GM21390 (cell line): ENCODE data around the gene TRPM1.

Experiments used
- ATAC-seq: cut with Tn5 transposase; IDR thresholded peaks from one replicate; pipeline ENCODE4 v1.9.1; 2021; ENCODE audit not compliant: unreplicated experiment

TRPM1 gene

DNA sequence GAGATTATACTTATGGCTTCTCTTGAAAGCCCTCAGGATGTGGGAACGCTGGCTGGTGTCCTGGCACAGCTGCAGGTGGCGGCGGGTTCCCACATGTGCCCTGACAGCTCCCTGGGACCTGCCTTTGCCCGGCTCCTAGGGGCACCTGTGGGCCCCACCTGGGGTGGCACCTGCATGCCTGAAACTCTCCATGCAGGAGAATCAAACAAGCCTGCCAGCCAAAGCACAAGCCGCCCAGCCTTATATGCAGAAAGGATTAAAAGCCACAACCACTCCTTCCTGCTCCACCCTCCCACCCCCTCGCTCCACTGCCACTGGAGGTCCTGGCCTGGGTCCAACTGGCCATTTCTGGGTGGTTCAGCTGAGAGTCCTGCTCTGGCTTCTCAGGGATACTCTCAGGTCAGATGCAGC, 18.1 kb downstream of the TRPM1 start:
- ATAC-seq: no peak

- no peak for ATAC-seq
Measured at GRCh38 chr15:31082771-31083369, 18.7 kb downstream of the TRPM1 start.

DNA sequence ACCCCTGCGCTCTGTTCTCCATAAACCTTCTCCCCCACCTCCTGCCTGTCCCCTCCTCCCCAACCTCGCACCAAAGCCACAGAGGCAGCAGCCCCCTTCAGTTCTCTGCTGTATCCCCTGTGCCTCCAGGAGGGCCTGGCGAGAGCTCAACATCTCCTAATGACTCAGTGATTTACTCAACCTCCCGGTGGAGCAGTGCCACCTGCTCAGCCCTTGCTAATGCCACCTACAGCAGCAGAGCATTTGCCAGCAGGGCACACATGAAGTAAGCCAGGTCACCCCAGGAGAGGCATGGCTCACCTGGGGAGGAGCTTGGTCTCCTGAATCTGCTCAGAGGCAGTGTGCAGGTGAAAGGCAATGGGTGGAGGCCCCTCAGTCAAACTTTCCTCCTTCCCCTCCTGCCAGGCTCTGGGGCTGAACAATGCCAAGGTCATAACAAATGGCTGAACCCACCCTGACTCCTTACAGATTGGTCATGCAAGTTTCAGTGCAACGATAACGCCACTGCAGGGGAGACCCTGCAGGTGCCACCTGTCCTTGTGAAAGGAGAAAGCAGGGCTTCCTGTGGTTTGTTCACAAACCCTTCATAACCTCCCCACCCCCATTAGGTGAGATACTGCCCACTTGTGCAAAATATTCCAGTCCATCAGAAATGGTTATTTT, 19.8 kb downstream of the TRPM1 start:
- ATAC-seq: no peak

- ATAC-seq: no peak
Measured at GRCh38 chr15:31081056-31081455, 20.5 kb downstream of the TRPM1 start.

DNA sequence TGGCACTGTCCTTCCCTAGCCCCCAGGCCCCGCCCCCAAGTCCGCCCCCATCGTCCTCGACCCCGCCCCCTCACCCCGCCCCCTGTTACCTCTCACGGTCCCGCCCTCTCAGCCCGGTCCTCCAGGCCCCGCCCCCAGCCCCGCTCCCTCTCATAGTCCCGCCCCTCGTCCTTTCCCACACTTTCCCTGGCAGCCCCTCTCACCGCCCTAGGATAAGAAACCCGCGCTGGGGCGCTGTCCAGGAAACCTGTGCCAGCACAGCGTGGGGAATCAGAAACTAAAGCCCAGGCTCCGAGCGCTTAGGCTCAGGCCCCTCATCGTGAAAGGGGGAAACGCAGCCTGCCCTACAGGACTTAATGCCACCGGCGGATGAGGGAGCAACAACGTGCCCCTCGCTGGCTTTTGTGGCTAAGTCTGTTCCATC, 20.9 kb downstream of the TRPM1 start:
- ATAC-seq: no peak

DNA sequence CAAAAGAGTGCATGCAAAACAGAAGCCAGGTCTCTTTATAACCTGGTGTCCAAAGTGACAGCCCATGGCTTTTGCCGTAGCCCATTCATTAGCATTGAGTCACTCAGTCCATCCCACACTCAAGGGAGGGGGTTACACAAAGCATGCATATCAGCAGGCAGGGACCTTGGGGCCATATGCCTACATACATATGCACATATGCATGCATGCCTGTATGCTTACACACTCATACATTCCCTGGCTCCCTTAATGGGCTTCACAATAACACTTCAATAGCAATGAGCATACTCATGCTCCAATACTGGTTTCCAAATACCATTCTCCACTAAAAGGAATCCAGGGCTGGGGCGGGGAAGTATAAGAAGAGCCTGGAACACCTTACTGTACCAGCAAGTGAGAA, 22.0 kb downstream of the TRPM1 start:
- ATAC-seq: no peak

DNA sequence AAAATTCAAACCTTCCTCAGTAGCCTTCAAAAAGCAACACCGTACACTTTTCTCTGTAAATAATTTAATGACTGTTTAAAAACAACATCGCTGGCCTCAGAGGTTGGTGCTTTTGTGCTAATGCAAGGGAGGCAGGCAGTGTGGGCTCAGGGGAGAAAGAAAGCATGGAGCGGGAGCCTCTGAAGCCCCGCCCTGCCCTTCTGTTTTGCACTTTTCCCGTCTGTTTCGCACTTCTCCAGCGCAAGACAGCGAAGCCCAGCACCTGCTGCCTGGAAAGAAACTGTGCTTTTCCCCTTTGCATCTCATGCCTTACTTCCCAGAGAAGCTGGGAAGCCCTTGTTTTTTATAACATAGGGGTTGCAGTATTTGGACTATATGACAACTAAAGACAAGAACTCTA, 23.1 kb downstream of the TRPM1 start:
- ATAC-seq: no peak

GRCh38 chr15:31077941-31078340, 23.6 kb downstream of the TRPM1 start:
- ATAC-seq: no peak

DNA sequence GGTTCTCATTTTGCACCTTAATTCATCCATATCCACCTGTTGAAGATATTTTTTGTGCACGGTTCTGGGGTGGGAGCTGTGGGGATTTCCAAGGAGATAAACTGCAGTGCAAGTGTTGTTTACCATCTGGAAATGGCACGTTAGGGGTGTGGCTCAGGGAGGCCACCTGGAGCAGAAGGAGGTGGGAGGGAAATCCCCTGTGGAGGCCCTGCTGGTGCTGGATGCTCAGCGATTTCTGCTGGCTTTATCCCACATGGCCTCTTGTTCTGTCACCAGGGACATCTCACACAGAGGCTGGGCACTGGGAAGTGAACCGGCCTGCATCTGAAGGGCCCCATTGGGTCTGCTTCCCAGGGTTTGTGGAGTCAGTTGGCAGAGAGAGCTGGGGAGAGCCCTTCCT, 24.3 kb downstream of the TRPM1 start:
- no peak for ATAC-seq

DNA sequence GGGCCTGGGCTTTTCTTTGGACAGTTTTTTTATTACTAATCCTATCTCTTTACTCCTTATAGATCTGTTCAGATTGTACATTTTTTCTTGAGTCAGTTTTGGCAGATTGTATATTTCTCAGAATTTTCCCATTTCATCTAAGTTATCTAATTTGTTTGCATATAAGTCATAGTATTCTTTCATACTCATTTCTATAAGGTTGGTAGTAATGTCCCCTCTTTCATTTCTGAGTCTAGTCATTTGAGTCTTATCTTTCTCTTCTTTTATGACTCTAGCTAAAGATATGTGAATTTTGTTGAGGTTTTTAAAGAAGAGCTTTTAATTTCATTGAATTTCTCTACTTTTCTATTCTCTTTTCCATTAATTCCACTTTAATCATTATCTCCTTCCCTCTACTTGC, 27.2 kb downstream of the TRPM1 start:
- no peak for ATAC-seq

- no peak for ATAC-seq
Measured at GRCh38 chr15:31070867-31071266, 30.7 kb downstream of the TRPM1 start.

DNA sequence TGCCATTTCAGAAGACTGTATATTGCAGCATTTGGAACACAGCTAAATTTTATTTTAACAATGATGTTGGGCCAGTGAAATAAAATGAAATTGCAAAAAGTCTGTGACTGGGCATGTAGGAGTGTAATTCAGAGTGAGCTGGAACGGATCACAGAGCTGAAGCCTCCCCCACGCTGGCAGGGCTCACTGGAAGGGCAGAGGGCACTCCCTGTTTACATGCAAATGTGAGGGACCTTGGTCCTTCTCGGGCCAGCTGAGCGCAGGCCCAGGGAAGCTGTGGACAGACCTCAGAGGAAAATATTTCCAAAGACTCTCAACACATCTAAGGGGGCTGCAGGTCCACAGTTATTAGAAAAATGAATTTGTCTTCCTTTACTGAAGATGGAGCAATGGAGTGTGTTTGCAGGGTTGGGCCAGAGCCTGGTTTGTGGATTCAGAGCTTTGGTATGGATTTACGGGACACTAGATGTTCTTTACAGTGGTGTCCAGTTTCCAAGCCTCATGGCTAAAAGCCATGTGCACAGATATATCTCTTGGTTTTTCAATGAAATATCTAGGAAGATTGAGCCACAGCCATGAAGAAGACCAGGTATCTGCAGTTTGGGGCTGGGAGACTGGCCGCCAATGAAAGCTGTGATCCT, 32.0 kb downstream of the TRPM1 start:
- ATAC-seq: no peak

- no peak for ATAC-seq
Measured at GRCh38 chr15:31067890-31068603, 33.5 kb downstream of the TRPM1 start.

GRCh38 chr15:31065824-31066223, 35.7 kb downstream of the TRPM1 start:
- no peak for ATAC-seq

DNA sequence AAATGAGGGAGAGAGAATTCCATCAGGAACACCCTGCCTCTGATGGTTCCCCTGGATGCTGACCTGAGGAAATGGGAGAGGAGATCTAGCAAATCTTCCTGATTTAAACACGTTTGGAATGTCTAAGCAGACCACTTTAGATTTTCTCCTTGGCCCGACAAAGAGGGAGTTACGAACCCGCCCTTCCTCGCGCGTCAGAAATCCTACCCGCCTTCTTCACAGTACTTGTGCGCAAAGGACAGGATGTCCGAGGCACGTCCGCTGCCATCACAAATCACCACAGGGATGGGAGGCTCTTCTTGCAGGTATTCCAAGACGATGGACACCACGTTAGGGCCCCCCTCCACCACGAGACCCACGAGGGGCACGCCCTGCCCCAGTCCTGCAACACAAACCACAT, 38.6 kb downstream of the TRPM1 start:
- no peak for ATAC-seq

DNA sequence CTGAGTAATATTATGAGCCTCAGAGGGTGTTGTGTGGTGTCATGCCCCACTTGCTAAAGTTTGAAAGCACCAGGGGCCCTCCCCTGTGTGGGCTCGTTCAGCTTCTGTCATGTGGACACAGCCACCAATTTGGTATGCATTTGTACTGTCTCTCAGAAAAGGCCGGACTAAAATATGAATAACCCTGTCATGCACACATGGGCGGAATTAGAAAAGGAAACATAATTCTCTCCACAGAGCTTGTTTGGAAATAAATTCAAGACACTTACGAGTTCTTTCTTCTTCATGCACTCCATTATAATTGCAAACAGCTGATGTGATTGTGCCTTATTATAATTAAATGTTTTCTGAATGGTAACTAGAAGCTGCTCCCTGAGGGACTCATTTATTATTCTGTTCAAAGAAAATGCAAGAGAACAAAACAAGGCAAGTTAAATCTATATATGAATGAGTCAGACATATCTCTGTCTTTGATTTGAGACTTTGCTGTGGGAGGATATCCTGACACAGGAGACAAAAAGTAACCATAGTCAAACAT, 39.1 kb downstream of the TRPM1 start:
- ATAC-seq: no peak

DNA sequence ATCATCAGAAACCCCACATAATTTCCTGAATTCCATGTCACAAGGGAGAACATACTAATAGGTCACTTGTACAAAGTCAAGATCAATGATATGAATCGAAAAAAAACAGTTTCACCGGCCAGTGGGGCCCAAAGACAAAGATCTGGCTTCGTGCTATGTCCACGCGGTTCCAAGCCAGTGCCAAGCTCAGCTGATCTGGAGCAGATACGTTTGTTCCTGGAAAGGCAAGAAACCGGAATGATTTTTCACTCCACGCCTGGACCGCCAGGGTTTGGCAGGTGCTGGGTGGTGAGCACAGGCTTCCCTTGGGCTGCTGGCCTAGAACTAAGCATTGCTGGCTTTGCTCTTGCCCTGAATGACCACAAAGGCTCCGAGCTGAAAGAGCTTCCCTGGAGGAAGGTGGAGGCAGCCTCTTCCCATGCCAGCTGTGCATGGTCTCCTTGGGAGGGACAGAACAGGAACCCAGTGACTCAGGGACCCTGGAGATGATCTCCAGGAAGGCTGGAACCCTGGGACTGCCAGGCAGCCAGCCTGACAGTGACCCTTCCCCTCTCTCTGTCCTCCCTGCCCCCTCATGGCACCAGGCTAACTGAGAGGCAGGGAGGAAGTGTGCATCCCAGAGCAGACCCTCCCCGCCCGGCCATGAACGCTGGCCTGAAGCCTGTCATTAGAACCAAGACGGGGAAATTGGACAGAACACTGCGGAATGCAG, 40.9 kb downstream of the TRPM1 start:
- ATAC-seq: no peak

- no peak for ATAC-seq
Measured at GRCh38 chr15:31058236-31058962, 43.1 kb downstream of the TRPM1 start.

DNA sequence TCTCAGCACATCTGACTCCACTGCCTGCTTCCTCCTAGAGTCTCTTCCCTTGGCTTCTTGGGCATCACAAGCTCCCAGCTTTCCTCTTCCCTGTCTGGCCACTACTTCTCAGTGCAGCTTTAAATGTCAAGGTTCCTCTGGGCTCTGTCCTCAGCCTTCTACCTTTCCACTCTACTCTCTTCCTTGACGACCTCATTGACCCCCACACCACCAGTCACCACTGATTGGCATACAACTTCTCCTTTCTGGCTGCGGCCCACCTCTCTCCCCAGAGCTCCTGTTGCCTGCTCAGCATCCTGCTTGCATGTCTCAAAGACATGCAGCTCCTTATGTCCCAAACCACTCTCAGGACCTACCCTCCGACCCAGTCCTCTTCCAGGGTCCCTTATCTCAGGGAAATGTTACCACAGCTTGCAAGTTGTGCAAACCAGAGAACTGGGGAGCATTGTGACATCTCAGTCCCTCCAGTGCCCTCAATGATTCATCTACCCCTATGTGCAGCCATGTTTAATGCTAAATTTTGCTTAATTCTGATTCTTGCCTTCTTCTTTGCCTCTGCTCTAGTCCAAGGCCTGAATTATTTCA, 49.9 kb downstream of the TRPM1 start:
- no peak for ATAC-seq

DNA sequence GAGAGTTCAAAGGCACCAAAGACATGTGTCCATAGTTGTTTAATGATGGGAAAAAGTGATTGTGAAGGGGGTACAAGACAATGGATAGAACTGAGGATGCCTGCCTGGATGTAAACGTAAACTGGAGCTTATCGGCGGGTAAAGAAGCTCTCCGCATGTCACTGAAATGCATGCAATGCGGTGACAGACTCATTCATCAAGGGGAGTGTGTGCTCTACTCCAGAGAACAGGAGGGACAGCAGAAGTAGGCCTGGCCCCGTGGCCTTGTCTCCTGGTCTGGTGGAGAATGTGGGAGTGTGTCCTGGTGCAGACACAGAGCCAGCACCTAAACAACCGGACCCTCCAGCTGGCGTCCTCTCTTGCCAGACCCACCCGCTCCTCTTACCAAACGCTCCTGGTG, 50.6 kb downstream of the TRPM1 start:
- ATAC-seq: no peak
